NCI-H1048 (cell line): ENCODE measurements around the gene EXTL2.
"Not testable (repeated sequence)": the region's sequence is repeated elsewhere in the genome, so short reads cannot be mapped to it uniquely, and the experiment has no call there.

Experiments used
- DNase-seq: peaks from one replicate; lab custom pipeline; 2025; lab: John Stamatoyannopoulos, UW

Gene EXTL2

GRCh38 chr1:100902365-100902764, 7.7 kb upstream of the EXTL2 start:
- no peak for DNase-seq

DNA sequence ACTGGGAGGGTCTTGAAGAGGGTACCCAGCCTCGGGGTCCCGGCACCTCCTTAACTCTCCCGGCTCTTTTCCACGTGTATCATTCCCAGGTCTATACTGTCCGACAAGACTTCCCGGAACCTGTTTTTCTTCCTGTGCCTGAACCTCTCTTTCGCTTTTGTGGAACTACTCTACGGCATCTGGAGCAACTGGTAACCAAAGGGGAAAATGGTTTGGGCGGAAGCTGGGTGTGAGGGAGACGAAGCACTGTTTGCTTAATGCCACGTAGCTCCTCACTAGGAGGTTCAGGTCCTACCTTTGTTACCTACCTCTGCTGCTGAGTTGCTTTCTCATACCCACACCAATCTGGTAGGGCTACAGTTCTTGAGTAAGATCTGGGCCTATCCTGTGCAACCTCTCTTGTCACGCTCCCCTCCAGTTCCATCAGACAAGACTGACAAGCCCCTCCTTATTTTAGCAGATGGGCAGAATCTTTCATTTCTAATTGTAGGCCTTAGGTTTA, 1.9 kb upstream of the EXTL2 start:
- no peak for DNase-seq

DNA sequence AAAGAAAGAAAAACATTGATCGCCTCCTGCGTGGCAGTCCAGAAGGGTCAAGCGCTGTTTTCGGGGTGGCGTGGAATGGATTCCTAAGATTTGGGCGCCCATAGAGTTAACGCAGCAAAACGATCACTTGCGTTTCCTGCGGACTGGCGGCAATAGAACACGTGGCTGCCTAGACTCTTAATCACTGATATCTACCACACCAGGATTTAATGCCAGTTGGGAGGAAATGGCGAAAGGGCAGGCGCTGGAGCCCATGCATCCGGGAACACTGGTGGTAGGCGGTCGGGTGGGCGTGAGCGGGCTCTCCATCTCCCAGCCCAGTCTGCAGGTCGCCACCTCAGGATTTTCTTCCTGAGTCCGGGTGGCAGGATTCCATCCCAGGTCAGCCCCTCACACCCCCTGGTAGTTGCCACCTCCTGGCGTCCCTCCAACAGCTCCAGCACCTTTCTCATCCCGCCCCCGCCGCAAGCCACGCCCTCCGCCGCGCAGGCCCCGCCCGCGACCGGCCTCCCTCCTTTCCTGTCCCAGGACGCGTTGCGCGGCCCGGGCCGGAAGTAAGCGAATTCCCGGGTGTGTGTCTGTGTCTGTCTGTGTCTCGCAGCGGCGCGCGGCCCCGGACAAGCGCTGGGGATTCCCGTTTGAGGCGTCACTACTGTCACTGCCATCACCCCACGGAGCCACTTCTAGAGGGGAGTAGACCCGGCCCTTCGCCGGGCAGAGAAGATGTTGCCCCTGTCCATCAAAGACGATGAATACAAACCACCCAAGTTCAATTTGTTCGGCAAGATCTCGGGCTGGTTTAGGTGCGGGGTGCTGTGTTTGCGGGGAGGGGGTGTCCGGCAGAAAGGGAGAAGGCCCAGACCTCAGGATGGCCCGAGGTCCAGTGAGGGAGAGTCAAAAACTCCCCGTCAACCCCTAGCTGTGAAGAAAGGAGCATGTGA, 1.2 kb upstream of the EXTL2 start, which contains the start of gene SLC30A7:
TSS of gene SLC30A7 (plus strand) at position 551 of the 941 bp plus-strand sequence. CDS start at position 724, 173 bp downstream.
- DNase-seq = peak; percentile 83

DNA sequence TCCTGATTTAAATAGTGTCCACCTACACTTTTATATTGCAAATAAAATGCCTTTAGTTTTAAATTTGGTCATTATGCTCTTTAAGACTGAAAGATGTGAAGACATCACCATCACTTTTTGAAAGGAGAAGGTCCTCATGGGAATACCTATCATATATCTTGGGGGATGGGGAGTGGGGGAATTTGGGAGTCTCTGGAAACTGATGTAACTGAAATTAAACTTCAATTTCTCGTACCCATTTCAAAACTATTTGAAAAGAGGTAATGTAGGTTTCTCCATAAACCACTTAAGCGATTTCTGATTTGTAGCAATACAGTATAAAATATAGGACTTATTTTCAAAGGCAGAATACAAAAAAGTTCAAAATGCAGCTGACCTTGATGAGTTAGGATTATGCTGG, 924 bp downstream of the EXTL2 start:
- DNase-seq = no peak

DNA sequence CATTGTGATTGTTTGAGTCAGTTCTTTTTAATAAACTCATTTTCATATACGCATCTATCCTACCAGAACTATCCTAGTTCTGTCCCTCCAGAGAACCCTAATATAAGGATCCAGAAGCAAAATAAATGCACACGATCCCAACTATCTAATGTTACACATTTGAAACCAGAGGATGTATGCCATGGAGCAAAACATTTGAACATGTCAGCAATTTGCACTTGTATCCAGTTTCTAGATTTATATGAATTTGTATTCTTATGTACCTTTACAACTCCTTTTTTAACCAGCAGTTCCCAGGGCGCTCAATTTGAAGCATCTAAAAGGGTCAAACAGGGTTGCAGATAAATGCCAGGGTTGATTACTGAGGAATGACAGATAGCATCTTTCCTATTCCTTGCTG, 2.1 kb downstream of the EXTL2 start:
- DNase-seq = no peak

DNA sequence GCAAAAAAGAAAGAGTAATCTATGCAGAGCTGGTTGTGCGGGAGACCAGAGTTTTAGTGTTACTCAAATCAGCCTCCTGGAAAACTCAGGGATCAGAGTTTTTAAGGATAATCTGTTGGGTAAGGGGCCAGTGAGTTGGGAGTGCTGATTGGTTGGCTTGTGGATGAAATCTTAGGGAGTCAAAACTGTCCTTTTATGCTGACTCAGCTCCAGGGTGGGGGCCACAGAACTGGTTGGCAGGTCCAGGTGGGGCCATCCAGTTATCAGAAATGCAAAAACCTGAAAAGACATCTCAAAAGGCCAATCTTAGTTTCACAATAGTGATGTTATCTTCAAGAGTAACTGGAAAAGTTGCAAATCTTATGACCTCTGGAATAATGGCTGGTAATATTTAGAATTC, 3.3 kb downstream of the EXTL2 start:
- DNase-seq = no peak

- DNase-seq = not testable (repeated sequence)
Measured at GRCh38 chr1:100889869-100890482, 4.7 kb downstream of the EXTL2 start.

- not testable (repeated sequence) for DNase-seq
Measured at GRCh38 chr1:100889007-100889406, 5.6 kb downstream of the EXTL2 start.

GRCh38 chr1:100883963-100884362, 10.7 kb downstream of the EXTL2 start:
- DNase-seq = no peak

DNA sequence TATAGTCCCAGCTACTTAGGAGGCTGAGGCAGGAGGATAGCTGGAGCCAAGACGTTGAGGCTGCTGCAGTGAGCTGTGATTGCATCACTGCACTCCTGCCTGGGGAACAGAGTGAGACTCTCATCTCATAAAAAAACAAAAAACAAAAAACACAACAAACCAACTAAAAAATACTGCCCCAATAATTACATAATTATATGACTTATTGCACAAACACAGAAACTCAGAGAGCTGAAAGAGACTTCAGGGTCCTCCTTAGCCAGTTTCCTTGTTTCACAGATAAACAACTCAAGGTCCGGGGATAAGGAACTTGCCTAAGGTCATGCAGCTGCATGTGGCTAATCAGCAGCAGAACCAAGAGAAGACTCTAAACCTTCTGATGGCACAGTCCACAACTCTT, 11.9 kb downstream of the EXTL2 start:
- DNase-seq = no peak

GRCh38 chr1:100881687-100882086, 13.0 kb downstream of the EXTL2 start:
- no peak for DNase-seq

DNA sequence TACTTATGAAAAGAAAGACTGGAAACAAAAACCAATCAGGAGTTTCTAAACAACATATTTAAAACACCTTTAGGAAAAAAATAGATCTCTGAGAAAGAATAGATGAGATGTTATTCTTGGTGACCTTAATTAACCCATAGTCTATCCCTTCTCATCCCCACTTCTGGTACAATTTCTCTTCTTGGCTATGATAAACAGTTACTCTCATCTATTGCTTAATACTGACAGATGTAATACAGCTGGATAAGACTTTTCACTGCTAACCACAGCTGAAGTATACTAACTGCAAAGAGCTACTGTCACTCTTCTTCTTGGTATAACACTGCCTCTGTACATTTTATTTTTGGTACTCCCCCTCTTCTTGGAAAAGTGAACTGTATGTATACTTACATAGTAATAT, 15.2 kb downstream of the EXTL2 start:
- DNase-seq = no peak

DNA sequence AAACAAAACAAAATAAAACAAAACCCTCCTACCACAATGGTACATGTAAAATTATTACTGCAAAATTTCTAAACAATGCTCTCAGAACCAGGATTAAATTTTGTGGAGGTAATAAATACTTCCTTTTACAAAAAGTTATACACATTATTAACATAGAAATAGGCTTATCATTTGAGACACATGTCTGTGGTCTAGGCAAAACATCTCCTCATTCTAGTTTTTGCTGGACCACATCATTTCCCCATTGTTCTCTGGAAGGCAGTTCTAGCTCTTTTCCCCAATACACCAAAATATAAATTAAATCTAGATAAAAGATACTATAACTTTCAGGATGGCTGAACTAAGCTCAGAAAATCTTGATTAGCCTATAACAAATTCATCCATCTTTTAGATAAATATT, 18.4 kb downstream of the EXTL2 start:
- no peak for DNase-seq

DNA sequence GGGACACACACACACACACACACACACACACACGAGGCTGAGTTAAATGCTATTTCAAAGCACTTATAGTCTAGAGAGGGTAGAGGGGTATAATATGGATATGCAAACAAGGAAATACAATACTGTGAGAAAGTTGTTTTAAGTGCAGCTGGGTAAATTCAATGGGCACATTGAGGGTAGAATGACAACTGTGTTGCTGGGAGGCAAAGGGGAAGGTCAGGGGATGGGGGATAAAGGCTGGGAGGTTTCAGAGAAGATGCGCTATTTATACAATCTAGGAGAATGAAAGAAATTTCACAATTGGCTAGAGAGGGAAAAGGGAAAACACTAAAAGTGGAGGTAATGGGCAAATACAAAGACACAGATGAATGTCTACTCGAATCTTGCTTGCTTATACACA, 19.4 kb downstream of the EXTL2 start:
- no peak for DNase-seq

DNA sequence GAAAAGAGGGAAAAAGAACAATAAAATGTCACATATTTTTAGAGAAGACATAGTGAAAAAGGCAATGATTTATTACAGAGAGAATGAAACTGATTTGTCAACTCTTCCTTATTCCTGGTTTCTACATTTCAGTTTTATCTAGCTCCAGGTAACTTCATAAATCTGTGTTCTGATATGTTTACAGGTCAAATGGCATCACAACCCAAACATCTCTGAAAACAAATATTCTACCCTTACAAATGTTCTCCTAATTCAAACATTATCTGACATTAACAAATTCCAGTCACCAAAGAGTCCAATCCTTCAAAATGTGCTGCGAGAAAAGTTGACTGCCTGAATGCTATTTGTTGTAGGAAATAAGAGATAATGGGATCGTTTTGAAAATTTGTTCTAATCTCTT, 20.2 kb downstream of the EXTL2 start:
- no peak for DNase-seq

DNA sequence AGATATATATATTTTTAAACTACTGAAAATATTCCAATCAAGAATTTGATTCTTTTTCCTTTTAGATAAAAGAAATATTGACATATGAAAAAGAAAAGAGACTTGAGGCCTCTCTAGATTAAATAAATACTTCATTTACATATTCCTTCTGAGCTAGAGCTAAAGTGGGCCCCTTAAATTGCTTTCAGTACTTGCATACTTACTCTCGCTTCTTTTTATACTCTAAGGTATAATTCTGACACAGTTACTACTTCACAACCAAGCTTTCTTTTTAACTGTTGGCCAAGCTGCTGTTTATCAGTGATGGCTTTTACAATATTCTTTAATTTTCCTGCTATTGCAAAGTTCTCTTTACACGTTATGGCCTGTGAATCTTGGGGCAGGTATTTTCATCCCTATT, 24.6 kb downstream of the EXTL2 start:
- DNase-seq = no peak

GRCh38 chr1:100868364-100868995, 26.2 kb downstream of the EXTL2 start:
- no peak for DNase-seq

DNA sequence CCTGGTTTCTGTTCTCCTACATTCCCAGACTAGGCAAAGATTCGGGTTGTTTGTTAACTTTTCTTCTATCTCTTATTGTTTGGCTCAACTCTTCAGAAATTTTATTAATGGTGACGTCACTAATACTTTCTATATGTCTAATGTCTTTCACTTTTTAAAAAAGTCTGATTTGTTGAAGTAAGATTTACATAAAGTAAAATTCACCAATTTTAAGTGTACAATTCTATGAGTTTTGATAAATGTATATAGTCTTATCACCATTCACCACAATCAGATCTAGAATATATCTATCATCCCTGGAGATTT, 27.8 kb downstream of the EXTL2 start:
- DNase-seq = no peak

DNA sequence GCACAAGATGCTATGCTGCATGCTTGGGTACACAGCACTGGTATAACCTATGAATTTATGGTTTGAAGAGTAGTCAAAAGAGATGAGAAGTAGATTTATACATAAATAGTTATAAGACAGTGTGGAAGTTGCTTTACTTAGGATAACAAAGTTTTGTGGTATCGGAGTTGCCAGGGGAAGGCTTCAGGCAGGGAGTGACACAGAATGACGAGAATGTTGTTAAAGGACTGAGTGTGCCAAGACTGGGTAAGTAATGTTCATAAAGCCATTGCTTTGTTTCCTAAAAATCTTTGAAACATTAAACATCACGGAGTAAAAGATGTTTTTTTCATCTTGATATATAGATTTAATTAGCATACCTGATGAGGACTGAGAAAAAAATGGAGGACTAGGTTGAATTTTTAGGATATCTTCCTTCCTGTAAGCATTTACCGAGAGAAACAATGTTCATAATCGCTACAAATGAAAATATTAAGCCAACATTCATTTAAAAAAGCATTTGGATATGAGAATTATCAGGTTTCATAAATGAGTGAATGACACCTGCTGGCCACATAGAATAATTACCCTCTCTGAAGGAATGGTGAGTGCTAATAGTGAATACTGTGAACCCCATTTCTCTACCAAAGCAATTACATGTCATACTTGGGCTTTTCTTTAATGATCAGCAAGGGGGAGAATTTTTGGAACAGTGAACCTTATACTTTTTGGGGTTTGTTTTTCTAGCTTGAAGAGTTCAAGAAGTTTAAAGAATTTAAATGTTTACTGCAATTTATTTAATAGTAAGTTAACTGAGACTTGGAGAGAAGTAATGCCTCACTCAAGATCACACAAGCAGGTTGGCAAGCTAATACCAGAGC, 28.4 kb downstream of the EXTL2 start:
- DNase-seq = peak; percentile 7

GRCh38 chr1:100862591-100862990, 32.1 kb downstream of the EXTL2 start:
- no peak for DNase-seq

DNA sequence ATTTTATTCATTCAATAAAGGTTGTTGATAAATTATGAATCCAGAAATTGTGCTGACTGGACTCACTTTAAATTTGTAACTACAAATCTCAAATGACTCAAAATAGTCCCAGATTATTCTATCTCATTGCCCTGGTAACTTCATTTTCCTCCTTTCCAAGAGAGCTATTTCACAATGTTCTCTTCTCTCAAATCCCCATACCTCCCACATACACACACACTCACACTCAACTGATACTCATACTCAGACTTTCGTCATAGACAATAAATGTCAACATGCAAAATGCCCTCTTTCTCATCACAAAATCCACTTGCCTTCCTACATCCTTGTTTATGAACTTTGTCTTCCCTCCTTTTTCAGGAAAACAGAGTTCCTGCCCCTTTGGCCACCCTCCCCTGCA, 33.3 kb downstream of the EXTL2 start:
- no peak for DNase-seq

GRCh38 chr1:100860397-100860991, 34.1 kb downstream of the EXTL2 start:
- DNase-seq = no peak
